Smooth muscle cell (in vitro differentiated cells): ENCODE measurements around the gene EIF2S1. TPM values are rescaled to one million over a fixed set of nuclear protein-coding genes. Genes with fewer than 3 reads are reported as not detected.

ENCODE experiments used
- DNase-seq: peaks from one replicate; lab custom pipeline; 2025; ENCODE audit not compliant: unreplicated experiment; lab: John Stamatoyannopoulos, UW
- H2AFZ ChIP-seq: fragments of 200-600 bp; sonication (generic); 2 replicates; pipeline ENCODE4 v1.6.0; 2016; ENCODE audit warnings: antibody characterized with exemption, low read depth, mild to moderate bottlenecking
- H3F3A ChIP-seq: fragments of 200-600 bp; sonication (generic); 2 replicates; pipeline ENCODE4 v1.6.0; 2017; ENCODE audit warnings: antibody characterized with exemption, low read depth
- H3K27ac ChIP-seq: fragments of 200-600 bp; sonication (generic); 2 replicates; pipeline ENCODE4 v1.5.1; 2016; ENCODE audit warnings: low read depth, mild to moderate bottlenecking
- H3K27me3 ChIP-seq: fragments of 200-600 bp; sonication (generic); 2 replicates; pipeline ENCODE4 v1.6.1; 2016; ENCODE audit warnings: low read depth, mild to moderate bottlenecking
- H3K36me3 ChIP-seq: fragments of 200-600 bp; sonication (generic); 2 replicates; pipeline ENCODE4 v1.5.1; 2016; ENCODE audit warnings: low read depth
- H3K4me1 ChIP-seq: fragments of 200-600 bp; sonication (generic); 2 replicates; pipeline ENCODE4 v1.5.1; 2016; ENCODE audit warnings: low read depth
- H3K4me2 ChIP-seq: fragments of 200-600 bp; sonication (generic); 2 replicates; pipeline ENCODE4 v1.6.0; 2016; ENCODE audit warnings: mild to moderate bottlenecking
- H3K4me3 ChIP-seq: fragments of 200-600 bp; sonication (generic); 2 replicates; pipeline ENCODE4 v1.5.1; 2016; ENCODE audit warnings: mild to moderate bottlenecking
- H3K79me2 ChIP-seq: fragments of 200-600 bp; sonication (generic); 2 replicates; pipeline ENCODE4 v1.6.0; 2016; ENCODE audit warnings: low read depth, mild to moderate bottlenecking
- H3K9ac ChIP-seq: fragments of 200-600 bp; sonication (generic); 2 replicates; pipeline ENCODE4 v1.6.0; 2016; ENCODE audit warnings: low read depth
- H3K9me3 ChIP-seq: fragments of 200-600 bp; sonication (generic); replicated peaks from 2 replicates; pipeline ENCODE4 v1.5.1; 2016; ENCODE audit warnings: low read depth
- H4K20me1 ChIP-seq: fragments of 200-600 bp; sonication (generic); 2 replicates; pipeline ENCODE4 v1.6.0; 2016; ENCODE audit warnings: low read depth
- WGBS: methylation state at CpG from one replicate; pipeline ENCODE4 v1.1.7; 2016; ENCODE audit warnings: low lambda C conversion rate; 5-methylcytosine and 5-hydroxymethylcytosine counted together
- polyA plus RNA-seq: library from polyadenylated mRNA; unstranded; fragments of >200 nt; fragmentation: Nextera tagmentation; extraction: Ambion mirVana; gene quantifications from 2 replicates; pipeline ENCODE4 v1.2.1, GENCODE V29; 2016
- total RNA-seq: library from RNA; depleted of rRNA; stranded (reverse); fragments of >200 nt; gene quantifications from 2 replicates; pipeline ENCODE4 v1.2.3, GENCODE V29; 2014
- TF ChIP-seq, protein P1 (sequence below): fragments of 200-600 bp; sonication (generic); IDR thresholded peaks from 2 replicates; pipeline ENCODE4 v1.5.1; 2017; ENCODE audit warnings: borderline replicate concordance, mild to moderate bottlenecking, antibody characterized with exemption; ENCODE audit not compliant: insufficient read depth, poor library complexity, severe bottlenecking

Gene EIF2S1
- total and polyA plus RNA-seq, 2 experiments from 2014 or later = 121 to 126 TPM

DNA sequence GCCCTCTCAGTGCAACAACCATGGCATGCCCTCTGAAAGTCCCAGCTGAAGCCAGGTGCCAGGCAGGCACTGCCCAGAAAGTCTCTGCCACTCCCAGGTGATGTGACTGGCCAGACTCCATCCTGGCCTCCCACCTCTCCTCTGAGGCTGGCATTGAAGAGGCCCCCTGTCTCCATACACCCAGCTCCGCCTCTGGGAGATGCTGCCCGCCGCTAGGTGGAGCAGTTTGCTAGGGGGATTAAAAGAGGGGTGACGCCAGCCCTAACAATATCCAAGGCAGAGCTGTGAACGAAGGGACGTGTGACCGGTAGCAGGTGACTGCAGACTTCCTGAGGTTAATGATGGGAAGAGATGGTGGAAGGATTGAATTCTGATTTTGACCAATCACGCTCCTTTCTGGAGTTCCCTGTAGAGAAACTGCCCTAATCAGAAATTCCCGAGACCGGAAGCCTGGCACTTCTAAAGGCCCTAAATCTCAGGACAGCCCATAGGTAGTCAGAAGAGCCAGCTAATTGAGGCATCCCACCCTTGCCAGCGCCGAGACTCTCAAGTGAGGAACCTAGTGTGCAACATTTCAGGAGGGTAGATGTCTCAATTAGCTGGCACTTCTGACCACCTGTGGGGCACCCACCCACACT lies 60.1 kb downstream of the EIF2S1 start:
- Histone ChIP-seq H4K20me1 (no peaks in the 10 kb centered on the region), H3K4me1 (no peaks in the 10 kb centered on the region), H3K4me2 (no peak overlapping the region), H3K27ac (no peak overlapping the region), H3F3A (no peaks in the 10 kb centered on the region), H3K27me3 (no peaks in the 10 kb centered on the region), H3K9ac (no peak overlapping the region), H2AFZ (no peak overlapping the region), H3K9me3 (no peaks in the 10 kb centered on the region), H3K4me3 (no peak overlapping the region), H3K36me3 (no peaks in the 10 kb centered on the region), H3K79me2 (no peaks in the 10 kb centered on the region)
- TF ChIP-seq, protein P1, sequence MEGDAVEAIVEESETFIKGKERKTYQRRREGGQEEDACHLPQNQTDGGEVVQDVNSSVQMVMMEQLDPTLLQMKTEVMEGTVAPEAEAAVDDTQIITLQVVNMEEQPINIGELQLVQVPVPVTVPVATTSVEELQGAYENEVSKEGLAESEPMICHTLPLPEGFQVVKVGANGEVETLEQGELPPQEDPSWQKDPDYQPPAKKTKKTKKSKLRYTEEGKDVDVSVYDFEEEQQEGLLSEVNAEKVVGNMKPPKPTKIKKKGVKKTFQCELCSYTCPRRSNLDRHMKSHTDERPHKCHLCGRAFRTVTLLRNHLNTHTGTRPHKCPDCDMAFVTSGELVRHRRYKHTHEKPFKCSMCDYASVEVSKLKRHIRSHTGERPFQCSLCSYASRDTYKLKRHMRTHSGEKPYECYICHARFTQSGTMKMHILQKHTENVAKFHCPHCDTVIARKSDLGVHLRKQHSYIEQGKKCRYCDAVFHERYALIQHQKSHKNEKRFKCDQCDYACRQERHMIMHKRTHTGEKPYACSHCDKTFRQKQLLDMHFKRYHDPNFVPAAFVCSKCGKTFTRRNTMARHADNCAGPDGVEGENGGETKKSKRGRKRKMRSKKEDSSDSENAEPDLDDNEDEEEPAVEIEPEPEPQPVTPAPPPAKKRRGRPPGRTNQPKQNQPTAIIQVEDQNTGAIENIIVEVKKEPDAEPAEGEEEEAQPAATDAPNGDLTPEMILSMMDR = peak; percentile 26
- DNase-seq = no peak
- 80% methylated on average over 12 of the region's 12 CpGs for WGBS

DNA sequence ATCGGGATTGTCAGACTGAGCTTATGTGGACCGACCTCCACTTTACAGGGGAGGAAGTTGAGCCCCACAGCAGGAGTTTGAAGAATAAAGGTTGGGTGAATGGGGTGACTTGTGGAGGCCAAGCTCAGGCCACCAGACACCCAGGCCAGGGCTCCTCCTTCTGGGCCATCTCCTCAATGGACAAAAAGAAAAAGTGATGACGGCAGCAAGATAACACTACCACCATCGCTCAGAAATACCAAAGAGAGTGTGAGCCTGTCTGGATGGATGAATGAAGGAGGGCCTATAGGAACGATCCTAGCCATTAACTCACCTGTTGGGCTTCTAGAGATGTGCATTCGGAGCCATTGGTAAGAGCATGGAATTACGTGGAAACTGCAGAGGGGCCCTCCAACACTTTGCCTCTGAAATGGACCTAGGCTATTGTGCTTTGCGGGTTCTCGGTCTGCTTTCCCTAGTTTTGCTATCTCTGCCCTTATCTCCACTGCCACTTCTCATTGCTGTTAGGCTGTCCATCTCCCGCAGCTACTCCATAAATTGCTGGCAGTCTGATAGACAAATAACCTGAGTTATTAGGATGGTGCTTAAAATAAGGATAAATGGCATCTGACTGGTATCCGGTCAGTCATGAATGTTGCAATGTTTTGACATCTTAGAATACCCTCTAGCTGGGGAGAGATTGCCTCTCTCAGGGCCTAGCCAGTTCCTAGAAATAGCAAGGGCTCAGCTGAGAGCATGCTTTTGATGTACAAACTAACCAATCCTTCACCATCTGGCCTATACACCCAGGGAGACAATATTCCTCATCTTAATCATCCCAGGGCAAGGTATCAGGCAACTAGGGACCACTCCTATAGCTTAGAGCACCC lies 61.5 kb downstream of the EIF2S1 start:
- Histone ChIP-seq H3K27ac (no peak overlapping the region), H3K9ac (no peak overlapping the region), H3K4me1 (no peaks in the 10 kb centered on the region), H3K9me3 (no peaks in the 10 kb centered on the region), H3K27me3 (no peaks in the 10 kb centered on the region), H3K4me2 (no peak overlapping the region), H3K36me3 (no peaks in the 10 kb centered on the region), H4K20me1 (no peaks in the 10 kb centered on the region), H2AFZ (no peak overlapping the region), H3K4me3 (no peak overlapping the region), H3F3A (no peaks in the 10 kb centered on the region), H3K79me2 (no peaks in the 10 kb centered on the region)
- DNase-seq = no peak
- WGBS = 94% methylated on average over 11 of the region's 11 CpGs
- TF ChIP-seq, protein P1 = no peak

DNA sequence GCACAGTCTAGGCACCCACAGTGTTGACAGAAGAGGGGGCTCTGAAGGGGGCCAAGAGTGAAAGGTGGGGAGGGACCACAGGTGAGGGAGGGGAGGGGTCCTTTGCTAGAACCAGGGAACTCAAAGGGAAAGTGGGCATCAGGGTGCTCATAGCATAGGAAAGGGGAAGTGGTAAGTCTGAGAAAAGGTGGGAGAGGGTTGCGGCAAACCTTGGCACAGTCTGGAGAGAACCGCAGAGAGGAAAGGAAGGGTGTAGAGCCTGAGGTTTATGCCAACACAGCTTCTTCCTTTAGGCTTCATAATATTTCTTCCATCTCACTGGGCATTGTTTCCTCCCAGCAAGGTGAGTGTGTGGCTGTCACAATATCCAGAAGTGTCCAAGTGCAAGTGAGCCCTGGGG lies 63.3 kb downstream of the EIF2S1 start:
- H3K27ac ChIP-seq = no peak overlapping the region
- H3K9ac ChIP-seq = no peak overlapping the region
- H3K4me1 ChIP-seq = no peaks in the 10 kb centered on the region
- no peaks in the 10 kb centered on the region for H3K79me2 ChIP-seq
- H3K4me3 ChIP-seq = no peak overlapping the region
- H3F3A ChIP-seq = no peaks in the 10 kb centered on the region
- no peaks in the 10 kb centered on the region for H3K27me3 ChIP-seq
- TF ChIP-seq, protein P1 = no peak
- no peaks in the 10 kb centered on the region for H3K9me3 ChIP-seq
- no peak overlapping the region for H3K4me2 ChIP-seq
- WGBS = 100% methylated on average over 2 of the region's 2 CpGs
- no peak overlapping the region for H2AFZ ChIP-seq
- H4K20me1 ChIP-seq = no peaks in the 10 kb centered on the region
- no peaks in the 10 kb centered on the region for H3K36me3 ChIP-seq
- DNase-seq = no peak
